ENCODE data around the gene SLC39A11. TPM values are rescaled to one million over a fixed set of nuclear protein-coding genes. Genes with fewer than 3 reads are reported as not detected.
"Not testable (repeated sequence)": the region's sequence is repeated elsewhere in the genome, so short reads cannot be mapped to it uniquely, and the experiment has no call there.

SLC39A11 gene
- total and polyA plus RNA-seq, 2 donors (not counting 1 experiment from before 2014, with no cell fraction given) = 12.7 to 27.4 TPM

DNA sequence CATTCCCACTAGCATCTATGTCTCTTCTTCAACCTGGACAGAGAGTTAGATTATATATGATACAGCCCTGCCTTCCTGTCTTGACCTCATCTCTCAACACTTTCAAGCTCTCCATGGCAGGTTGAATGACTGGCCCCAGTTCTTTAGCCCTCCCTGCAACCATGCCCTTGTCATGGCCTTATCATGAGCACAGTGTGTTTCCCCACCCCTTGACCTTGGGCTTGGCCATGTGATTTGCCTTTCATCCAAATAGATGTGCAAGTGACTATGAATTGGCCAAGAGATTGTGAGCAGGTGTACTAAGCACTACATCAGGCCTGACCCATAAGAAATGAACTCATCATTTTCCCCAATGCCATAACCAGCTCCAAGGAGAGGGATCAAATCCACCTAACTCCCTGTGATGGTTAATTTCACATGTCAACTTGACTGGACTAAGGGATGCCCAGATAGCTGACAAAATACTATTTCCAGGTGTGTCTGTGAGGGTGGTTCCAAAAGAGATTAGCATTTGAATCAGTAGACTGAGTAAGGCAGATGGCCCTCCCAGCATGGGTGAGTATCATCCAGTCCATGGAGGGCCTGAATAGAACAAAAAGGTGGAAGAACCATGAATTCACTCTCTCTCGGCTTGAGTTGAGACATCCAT, 97.4 kb downstream of the SLC39A11 start:
- H3K9ac ChIP-seq (ENCODE audit: insufficient read depth, low read length) = no peak overlapping the region
- H2AFZ ChIP-seq (ENCODE audit: low read length) = no peak overlapping the region
- TF ChIP-seq, protein P1, sequence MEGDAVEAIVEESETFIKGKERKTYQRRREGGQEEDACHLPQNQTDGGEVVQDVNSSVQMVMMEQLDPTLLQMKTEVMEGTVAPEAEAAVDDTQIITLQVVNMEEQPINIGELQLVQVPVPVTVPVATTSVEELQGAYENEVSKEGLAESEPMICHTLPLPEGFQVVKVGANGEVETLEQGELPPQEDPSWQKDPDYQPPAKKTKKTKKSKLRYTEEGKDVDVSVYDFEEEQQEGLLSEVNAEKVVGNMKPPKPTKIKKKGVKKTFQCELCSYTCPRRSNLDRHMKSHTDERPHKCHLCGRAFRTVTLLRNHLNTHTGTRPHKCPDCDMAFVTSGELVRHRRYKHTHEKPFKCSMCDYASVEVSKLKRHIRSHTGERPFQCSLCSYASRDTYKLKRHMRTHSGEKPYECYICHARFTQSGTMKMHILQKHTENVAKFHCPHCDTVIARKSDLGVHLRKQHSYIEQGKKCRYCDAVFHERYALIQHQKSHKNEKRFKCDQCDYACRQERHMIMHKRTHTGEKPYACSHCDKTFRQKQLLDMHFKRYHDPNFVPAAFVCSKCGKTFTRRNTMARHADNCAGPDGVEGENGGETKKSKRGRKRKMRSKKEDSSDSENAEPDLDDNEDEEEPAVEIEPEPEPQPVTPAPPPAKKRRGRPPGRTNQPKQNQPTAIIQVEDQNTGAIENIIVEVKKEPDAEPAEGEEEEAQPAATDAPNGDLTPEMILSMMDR (conservative IDR thresholded peaks at IDR 0.05 in 1 of 2, IDR thresholded peaks at IDR 0.05 in 1 of 2; ENCODE audit: low read depth in 1 of 2, low read length in 2 of 2) = no peak
- no peak for TF ChIP-seq EZH2 (IDR thresholded peaks at IDR 0.05; ENCODE audit: low read length, missing control alignments)
- no peaks in the 10 kb centered on the region for H3K27me3 ChIP-seq (ENCODE audit: control insufficient read depth, insufficient read depth, low read length)
- H3K4me2 ChIP-seq (ENCODE audit: extremely low read depth, insufficient read depth, low read length) = no peak overlapping the region
- H3K4me1 ChIP-seq (ENCODE audit: control insufficient read depth, extremely low read depth, insufficient read depth, low read length) = no peaks in the 10 kb centered on the region
- DNase-seq (ENCODE audit: low read depth in 2 of 2) = no peak
- H3K4me3 ChIP-seq (replicated peaks in 1 of 4; ENCODE audit: control extremely low read depth in 1 of 4, insufficient read depth in 1 of 4, low read depth in 3 of 4, low read length in 4 of 4) = no peak overlapping the region
- H3K9me3 ChIP-seq (ENCODE audit: control insufficient read depth, insufficient read depth, low read depth, low read length) = no peaks in the 10 kb centered on the region
- H3K36me3 ChIP-seq (ENCODE audit: control insufficient read depth, insufficient read depth, low read length) = no peaks in the 10 kb centered on the region
- H4K20me1 ChIP-seq (ENCODE audit: control insufficient read depth, extremely low read depth, insufficient read depth, low read length) = no peaks in the 10 kb centered on the region
- H3K27ac ChIP-seq (ENCODE audit: insufficient read depth, low read length) = no peak overlapping the region
- no peaks in the 10 kb centered on the region for H3K79me2 ChIP-seq (ENCODE audit: control insufficient read depth, insufficient read depth, low read length)

DNA sequence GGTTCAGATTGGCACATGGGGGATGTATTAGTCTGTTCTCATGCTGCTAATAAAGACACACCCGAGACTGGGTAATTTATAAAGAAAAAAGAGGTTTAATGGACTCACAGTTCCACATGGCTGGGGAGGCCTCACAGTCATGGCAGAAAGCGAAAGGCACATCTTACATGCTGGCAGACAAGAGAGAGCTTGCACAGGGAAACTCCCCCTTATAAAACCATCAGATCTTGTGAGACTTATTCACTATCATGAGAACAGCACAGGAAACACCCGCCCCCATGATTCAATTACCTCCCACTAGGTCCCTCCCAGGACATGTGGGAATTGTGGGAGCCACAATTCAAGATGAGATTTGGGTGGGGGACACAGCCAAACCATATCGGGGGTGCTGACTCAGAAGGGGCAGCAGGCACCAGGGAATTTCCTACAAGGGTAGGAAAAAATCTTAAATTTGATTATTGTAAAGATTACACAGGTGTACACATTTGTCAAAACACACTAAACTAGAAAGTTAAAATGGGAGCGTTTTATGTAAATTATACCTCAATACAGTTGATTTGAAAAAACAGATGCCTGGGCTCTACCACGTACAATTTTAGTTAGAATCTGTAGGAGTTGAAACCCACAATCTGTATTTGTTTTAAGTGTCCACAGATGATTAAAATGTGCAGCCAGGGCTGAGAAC, 99.6 kb downstream of the SLC39A11 start:
- H3K9ac ChIP-seq (ENCODE audit: insufficient read depth, low read length); H3K36me3 ChIP-seq (ENCODE audit: control insufficient read depth, insufficient read depth, low read length); H3K79me2 ChIP-seq (ENCODE audit: control insufficient read depth, insufficient read depth, low read length); H4K20me1 ChIP-seq (ENCODE audit: control insufficient read depth, extremely low read depth, insufficient read depth, low read length); DNase-seq (ENCODE audit: low read depth in 2 of 2); H2AFZ ChIP-seq (ENCODE audit: low read length); H3K27me3 ChIP-seq (ENCODE audit: control insufficient read depth, insufficient read depth, low read length); H3K4me3 ChIP-seq (replicated peaks in 1 of 4; ENCODE audit: control extremely low read depth in 1 of 4, insufficient read depth in 1 of 4, low read depth in 3 of 4, low read length in 4 of 4); H3K9me3 ChIP-seq (ENCODE audit: control insufficient read depth, insufficient read depth, low read depth, low read length); H3K4me1 ChIP-seq (ENCODE audit: control insufficient read depth, extremely low read depth, insufficient read depth, low read length); H3K27ac ChIP-seq (ENCODE audit: insufficient read depth, low read length); H3K4me2 ChIP-seq (ENCODE audit: extremely low read depth, insufficient read depth, low read length): not testable (repeated sequence)

DNA sequence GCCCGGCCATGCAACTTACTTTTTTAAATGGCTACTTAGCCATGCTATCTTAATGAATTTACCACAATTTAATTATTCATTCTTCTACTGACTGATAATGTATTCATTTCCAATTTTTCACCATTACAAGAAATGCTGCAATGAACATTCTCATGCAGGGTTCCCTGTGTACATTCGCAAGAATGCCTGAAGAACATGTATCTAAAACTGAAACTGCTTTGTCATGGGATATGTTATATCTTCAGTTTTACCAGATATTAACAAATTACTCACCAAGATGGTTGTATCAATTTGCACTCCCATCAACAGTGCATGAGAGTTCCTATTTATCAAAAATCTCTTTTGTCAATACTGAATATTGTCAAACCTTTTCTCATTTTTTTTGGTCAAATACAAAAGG, 100.8 kb downstream of the SLC39A11 start:
- Histone ChIP-seq H2AFZ (ENCODE audit: low read length) (no peak overlapping the region), H3K9me3 (ENCODE audit: control insufficient read depth, insufficient read depth, low read depth, low read length) (no peaks in the 10 kb centered on the region), H3K36me3 (ENCODE audit: control insufficient read depth, insufficient read depth, low read length) (no peaks in the 10 kb centered on the region), H3K4me2 (ENCODE audit: extremely low read depth, insufficient read depth, low read length) (no peak overlapping the region), H3K27ac (ENCODE audit: insufficient read depth, low read length) (no peak overlapping the region), H3K4me1 (ENCODE audit: control insufficient read depth, extremely low read depth, insufficient read depth, low read length) (no peaks in the 10 kb centered on the region), H3K27me3 (ENCODE audit: control insufficient read depth, insufficient read depth, low read length) (no peaks in the 10 kb centered on the region), H4K20me1 (ENCODE audit: control insufficient read depth, extremely low read depth, insufficient read depth, low read length) (no peaks in the 10 kb centered on the region), H3K4me3 (replicated peaks in 1 of 4; ENCODE audit: control extremely low read depth in 1 of 4, insufficient read depth in 1 of 4, low read depth in 3 of 4, low read length in 4 of 4) (no peak overlapping the region), H3K79me2 (ENCODE audit: control insufficient read depth, insufficient read depth, low read length) (no peaks in the 10 kb centered on the region), H3K9ac (ENCODE audit: insufficient read depth, low read length) (no peak overlapping the region)
- TF ChIP-seq EZH2 (IDR thresholded peaks at IDR 0.05; ENCODE audit: low read length, missing control alignments) = no peak
- TF ChIP-seq, protein P1 (conservative IDR thresholded peaks at IDR 0.05 in 1 of 2, IDR thresholded peaks at IDR 0.05 in 1 of 2; ENCODE audit: low read depth in 1 of 2, low read length in 2 of 2) = no peak
- DNase-seq (ENCODE audit: low read depth in 2 of 2) = no peak

All from fibroblast of lung (primary cell).